Coronary artery (tissue), 2 donors: ENCODE measurements around the gene AGBL1.

ENCODE experiments used
- DNase-seq: peaks from one replicate; pipeline ENCODE4 v3.0.0-alpha.2; 2017; ENCODE audit warnings: low spot score
- H3K27ac ChIP-seq, 2 donors: fragments of 200-600 bp; sonication (generic); one replicate each; pipeline ENCODE4 v1.5.1; 2016 to 2019
- H3K4me3 ChIP-seq: fragments of 200-600 bp; sonication (generic); 2 replicates; pipeline ENCODE4 v1.5.1; 2016; ENCODE audit warnings: mild to moderate bottlenecking, moderate library complexity
- TF ChIP-seq, protein P1 (sequence below): fragments of 200-600 bp; sonication (generic); IDR thresholded peaks from one replicate; pipeline ENCODE4 v1.5.1; 2019; ENCODE audit warnings: antibody characterized with exemption

Gene AGBL1

DNA sequence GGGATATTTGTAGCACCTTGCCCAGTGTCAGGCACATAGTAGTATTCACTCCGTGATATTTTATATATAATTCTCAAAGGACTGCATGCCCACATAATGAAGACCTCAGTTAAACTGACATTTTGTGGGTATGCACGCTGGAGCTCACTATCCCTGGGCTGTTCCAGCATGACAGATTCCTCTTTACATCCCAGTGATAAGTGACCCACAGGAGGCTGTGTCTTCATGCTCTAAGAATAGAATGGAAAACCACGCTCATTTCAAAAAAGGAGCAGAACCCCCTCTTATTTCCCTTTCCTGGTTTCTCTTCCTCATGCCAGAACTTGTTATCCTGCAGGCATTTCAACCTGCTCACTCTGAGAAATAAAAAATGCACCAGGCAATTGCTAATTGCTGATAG lies 717.5 kb downstream of the AGBL1 start:
- no peak for DNase-seq
- TF ChIP-seq, protein P1, sequence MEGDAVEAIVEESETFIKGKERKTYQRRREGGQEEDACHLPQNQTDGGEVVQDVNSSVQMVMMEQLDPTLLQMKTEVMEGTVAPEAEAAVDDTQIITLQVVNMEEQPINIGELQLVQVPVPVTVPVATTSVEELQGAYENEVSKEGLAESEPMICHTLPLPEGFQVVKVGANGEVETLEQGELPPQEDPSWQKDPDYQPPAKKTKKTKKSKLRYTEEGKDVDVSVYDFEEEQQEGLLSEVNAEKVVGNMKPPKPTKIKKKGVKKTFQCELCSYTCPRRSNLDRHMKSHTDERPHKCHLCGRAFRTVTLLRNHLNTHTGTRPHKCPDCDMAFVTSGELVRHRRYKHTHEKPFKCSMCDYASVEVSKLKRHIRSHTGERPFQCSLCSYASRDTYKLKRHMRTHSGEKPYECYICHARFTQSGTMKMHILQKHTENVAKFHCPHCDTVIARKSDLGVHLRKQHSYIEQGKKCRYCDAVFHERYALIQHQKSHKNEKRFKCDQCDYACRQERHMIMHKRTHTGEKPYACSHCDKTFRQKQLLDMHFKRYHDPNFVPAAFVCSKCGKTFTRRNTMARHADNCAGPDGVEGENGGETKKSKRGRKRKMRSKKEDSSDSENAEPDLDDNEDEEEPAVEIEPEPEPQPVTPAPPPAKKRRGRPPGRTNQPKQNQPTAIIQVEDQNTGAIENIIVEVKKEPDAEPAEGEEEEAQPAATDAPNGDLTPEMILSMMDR: no peak
- H3K4me3 ChIP-seq: no peak overlapping the region
- H3K27ac ChIP-seq: no peak overlapping the region

DNA sequence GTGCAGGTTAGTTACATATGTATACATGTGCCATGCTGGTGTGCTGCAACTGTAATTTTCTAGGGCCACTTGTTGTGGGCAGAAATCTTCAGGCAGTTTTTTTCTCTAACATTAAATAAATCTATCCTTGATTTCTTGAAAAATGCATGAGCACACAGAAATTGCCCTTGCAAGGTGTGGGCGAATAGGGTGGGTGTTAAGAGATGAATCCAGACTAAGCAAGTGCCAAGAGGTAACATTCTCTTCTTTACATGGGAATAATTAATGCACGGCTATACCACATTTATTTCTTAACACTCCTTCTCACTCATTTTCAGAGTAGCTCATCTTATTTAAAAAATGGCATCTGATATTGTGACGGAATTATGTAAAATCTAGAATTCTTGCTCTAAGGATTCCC lies 719.6 kb downstream of the AGBL1 start:
- no peak overlapping the region for H3K27ac ChIP-seq
- TF ChIP-seq, protein P1: no peak
- no peak overlapping the region for H3K4me3 ChIP-seq
- DNase-seq: no peak

DNA sequence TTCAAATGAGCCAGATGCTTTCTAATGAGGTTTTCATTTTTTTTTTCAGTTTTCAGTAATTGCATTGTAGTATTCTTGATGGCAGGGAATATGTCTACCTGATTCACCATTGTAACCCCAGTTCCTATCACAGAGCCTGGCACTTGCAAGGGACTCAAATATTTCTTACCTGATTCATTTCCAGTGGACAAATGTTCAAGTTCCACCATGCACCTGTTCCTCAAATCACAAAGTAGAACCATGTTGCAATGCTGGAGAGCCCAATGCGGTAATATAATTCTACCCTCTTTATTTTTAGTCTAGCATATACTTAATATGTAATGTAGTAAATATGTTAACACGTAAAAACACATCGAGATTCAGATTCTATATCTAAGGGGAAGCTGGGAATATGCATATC lies 722.6 kb downstream of the AGBL1 start:
- Histone ChIP-seq H3K4me3 (no peak overlapping the region), H3K27ac (no peak overlapping the region)
- DNase-seq: no peak
- TF ChIP-seq, protein P1: no peak

DNA sequence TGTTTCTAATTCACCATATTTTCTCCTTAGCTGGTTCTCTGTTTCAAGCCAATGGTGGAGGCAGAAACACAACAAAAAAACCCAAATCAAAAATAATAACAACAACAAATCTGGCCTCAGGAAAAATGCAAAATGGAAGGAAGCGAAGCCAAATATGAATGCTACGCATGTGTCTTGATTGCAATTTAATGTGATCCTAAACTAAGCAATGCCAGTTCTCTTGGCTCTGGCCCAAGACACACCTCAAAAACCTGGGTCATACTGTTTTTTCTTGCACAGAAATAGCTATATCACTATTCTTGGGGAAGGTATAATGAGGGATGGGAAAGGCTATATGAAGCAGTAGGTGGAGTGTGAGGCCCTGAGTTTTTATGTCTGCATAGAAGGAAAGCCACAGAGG lies 724.7 kb downstream of the AGBL1 start:
- Histone ChIP-seq H3K4me3 (no peak overlapping the region), H3K27ac (no peak overlapping the region)
- TF ChIP-seq, protein P1: no peak
- no peak for DNase-seq

- Histone ChIP-seq H3K27ac (no peak overlapping the region), H3K4me3 (no peak overlapping the region)
- TF ChIP-seq, protein P1: no peak
- no peak for DNase-seq
These were observed 730.7 kb downstream of the AGBL1 start for GRCh38 chr15:86810329-86810728.

DNA sequence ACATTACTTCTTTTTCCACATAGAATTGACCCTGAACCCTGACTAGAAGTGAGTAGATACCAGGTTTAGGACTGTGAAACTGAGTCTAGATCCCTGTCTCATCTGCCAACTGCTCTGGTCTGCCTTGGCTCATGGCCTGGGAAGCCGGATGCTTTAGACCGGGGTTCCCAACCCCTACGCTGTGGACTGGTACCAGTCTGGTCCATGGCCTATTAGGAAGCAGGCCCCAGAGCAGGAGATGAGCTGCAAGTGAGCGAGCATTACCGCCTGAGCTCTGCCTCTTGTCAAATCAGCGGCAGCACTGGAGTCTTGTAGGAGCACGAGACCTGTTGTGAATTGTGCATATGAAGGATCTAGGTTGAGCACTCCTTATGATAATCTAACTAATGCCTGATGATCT lies 734.2 kb downstream of the AGBL1 start:
- TF ChIP-seq, protein P1: no peak
- H3K27ac ChIP-seq: no peak overlapping the region
- H3K4me3 ChIP-seq: no peak overlapping the region
- no peak for DNase-seq

GRCh38 chr15:86829245-86829644 lies 749.6 kb downstream of the AGBL1 start:
- H3K4me3 ChIP-seq: no peak overlapping the region
- DNase-seq: no peak
- TF ChIP-seq, protein P1: no peak
- H3K27ac ChIP-seq: no peak overlapping the region
